ENCODE data around the gene CTBP2.

Gene CTBP2

GRCh38 chr10:125159932-125160855 lies at the start of gene CTBP2:
CTBP2 (minus strand) TSS chr10:125160563.
- DNase-seq: no peak

- DNase-seq: no peak
Observed at GRCh38 chr10:125209591-125210355, 49.4 kb upstream of the CTBP2 start.

- no peak for DNase-seq
Observed at GRCh38 chr10:125208854-125209565, 48.6 kb upstream of the CTBP2 start.

GRCh38 chr10:125206623-125207022 lies 46.3 kb upstream of the CTBP2 start:
- no peak for DNase-seq

- no peak for DNase-seq
Observed at GRCh38 chr10:125205431-125205830, 45.1 kb upstream of the CTBP2 start.

- DNase-seq: no peak
Observed at GRCh38 chr10:125204400-125204799, 44.0 kb upstream of the CTBP2 start.

GRCh38 chr10:125203186-125203800 lies 42.9 kb upstream of the CTBP2 start:
- no peak for DNase-seq

- no peak for DNase-seq
Observed at GRCh38 chr10:125201791-125202622, 41.6 kb upstream of the CTBP2 start.

GRCh38 chr10:125201108-125201524 lies 40.8 kb upstream of the CTBP2 start:
- DNase-seq: no peak

GRCh38 chr10:125200396-125200795 lies 40.0 kb upstream of the CTBP2 start:
- DNase-seq: no peak

- no peak for DNase-seq
Observed at GRCh38 chr10:125199270-125199669, 38.9 kb upstream of the CTBP2 start.

- no peak for DNase-seq
Observed at GRCh38 chr10:125194814-125195213, 34.5 kb upstream of the CTBP2 start.

GRCh38 chr10:125193306-125193877 lies 33.0 kb upstream of the CTBP2 start:
- no peak for DNase-seq

GRCh38 chr10:125192620-125193019 lies 32.3 kb upstream of the CTBP2 start:
- DNase-seq: no peak

GRCh38 chr10:125192005-125192404 lies 31.6 kb upstream of the CTBP2 start:
- DNase-seq: no peak

GRCh38 chr10:125190946-125191345 lies 30.6 kb upstream of the CTBP2 start:
- no peak for DNase-seq

- DNase-seq: no peak
Observed at GRCh38 chr10:125190414-125190813, 30.1 kb upstream of the CTBP2 start.

- DNase-seq: no peak
Observed at GRCh38 chr10:125189162-125189561, 28.8 kb upstream of the CTBP2 start.

- no peak for DNase-seq
Observed at GRCh38 chr10:125187238-125188194, 27.2 kb upstream of the CTBP2 start.

Data from GOT3 (cell line).